Dendritic cell treated with granulocyte-macrophage colony-stimulating factor and Interleukin-4, amounts not matched to agents 40 ng/mL and 50 ng/mL, for 4 days (primary cell): ENCODE data around the gene KIF22.

ENCODE experiments used
- H3K27ac Mint-ChIP-seq: one replicate; pipeline ENCODE4 v1.8.0; 2022; ENCODE audit warnings: mild to moderate bottlenecking, mixed read lengths
- H3K27me3 Mint-ChIP-seq: one replicate; pipeline ENCODE4 v1.8.0; 2022; ENCODE audit warnings: mild to moderate bottlenecking, mixed read lengths
- H3K36me3 Mint-ChIP-seq: one replicate; pipeline ENCODE4 v1.8.0; 2022; ENCODE audit warnings: low read depth, mixed read lengths
- H3K4me1 Mint-ChIP-seq: one replicate; pipeline ENCODE4 v1.8.0; 2022; ENCODE audit warnings: low read depth, mixed read lengths
- H3K4me3 Mint-ChIP-seq: one replicate; pipeline ENCODE4 v1.8.0; 2022; ENCODE audit warnings: mild to moderate bottlenecking, moderate library complexity, mixed read lengths
- H3K9me3 Mint-ChIP-seq: one replicate; pipeline ENCODE4 v1.8.0; 2022; ENCODE audit warnings: mixed read lengths
- intact Hi-C: fragments of 100-400 bp; cut with micrococcal nuclease; formaldehyde crosslinking; loops from one replicate; pipeline ENCODE4 v1.15.0; 2022

The KIF22 gene

DNA sequence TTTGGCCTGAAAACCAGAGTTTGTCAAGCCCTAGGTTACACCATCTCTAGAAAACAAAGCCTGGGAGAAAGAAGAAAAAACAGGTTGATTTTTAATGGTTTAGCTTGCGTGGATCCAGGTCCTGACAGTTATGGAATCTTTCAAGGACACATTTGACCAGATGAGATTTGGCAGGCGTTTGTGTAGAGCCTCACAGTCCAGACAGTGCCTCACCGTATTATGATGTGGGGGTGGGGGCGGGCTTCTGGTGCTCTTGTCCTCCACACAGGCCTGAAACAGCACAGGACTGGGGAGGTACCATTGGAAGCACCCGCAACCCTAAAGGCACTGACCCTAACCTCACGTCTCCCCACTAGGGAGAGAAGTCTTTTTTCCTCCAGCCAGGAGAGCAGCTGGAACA is 49.3 kb downstream of the KIF22 start:
- peaks cover 100% of the 10 kb centered on the region for H3K36me3 Mint-ChIP-seq
- H3K9me3 Mint-ChIP-seq, result no peaks in the 10 kb centered on the region
- peaks cover 10% of the 10 kb centered on the region for H3K4me1 Mint-ChIP-seq
- H3K4me3 Mint-ChIP-seq, result no peak overlapping the region
- no peaks in the 10 kb centered on the region for H3K27me3 Mint-ChIP-seq
- H3K27ac Mint-ChIP-seq, result no peak overlapping the region
- intact Hi-C loops, result no loop called here

DNA sequence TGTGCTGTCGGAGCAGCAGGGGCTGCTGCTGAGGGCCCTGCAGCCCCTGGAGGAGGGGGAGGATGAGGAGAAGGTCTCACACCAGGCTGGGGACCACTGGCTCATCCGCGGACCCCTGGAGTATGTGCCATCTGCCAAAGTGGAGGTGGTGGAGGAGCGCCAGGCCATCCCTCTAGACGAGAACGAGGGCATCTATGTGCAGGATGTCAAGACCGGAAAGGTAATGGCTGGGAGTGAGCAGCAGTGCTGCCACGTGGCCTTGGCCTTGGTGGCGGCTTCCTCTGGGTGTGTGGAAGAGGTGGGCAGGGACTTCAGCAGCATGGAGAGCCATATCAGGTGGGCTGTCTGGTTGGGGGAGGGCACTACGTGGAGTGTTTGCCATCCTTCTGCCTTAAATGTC is 49.7 kb downstream of the KIF22 start:
- Mint-ChIP-seq H3K36me3 (peaks cover 100% of the 10 kb centered on the region), H3K27me3 (no peaks in the 10 kb centered on the region), H3K4me3 (no peak overlapping the region), H3K4me1 (peaks cover 10% of the 10 kb centered on the region), H3K27ac (no peak overlapping the region), H3K9me3 (no peaks in the 10 kb centered on the region)
- intact Hi-C loops, result no loop called here

DNA sequence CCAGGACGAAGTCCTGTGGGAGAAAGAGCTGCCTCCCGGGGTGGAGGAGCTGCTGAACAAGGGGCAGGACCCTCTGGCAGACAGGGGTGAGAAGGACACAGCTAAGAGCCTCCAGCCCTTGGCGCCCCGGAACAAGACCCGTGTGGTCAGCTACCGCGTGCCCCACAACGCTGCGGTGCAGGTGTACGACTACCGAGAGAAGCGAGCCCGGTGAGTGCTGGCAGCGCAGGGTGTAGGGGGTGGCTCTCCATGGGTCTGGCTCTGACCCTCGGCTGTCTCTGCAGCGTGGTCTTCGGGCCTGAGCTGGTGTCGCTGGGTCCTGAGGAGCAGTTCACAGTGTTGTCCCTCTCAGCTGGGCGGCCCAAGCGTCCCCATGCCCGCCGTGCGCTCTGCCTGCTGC is 51.1 kb downstream of the KIF22 start:
- H3K4me3 Mint-ChIP-seq, result no peak overlapping the region
- H3K27me3 Mint-ChIP-seq, result no peaks in the 10 kb centered on the region
- peaks cover 100% of the 10 kb centered on the region for H3K36me3 Mint-ChIP-seq
- no peak overlapping the region for H3K27ac Mint-ChIP-seq
- H3K4me1 Mint-ChIP-seq, result peaks cover 10% of the 10 kb centered on the region
- H3K9me3 Mint-ChIP-seq, result no peaks in the 10 kb centered on the region
- intact Hi-C loops, result no loop called here

GRCh38 chr16:29842732-29843346 is 52.3 kb downstream of the KIF22 start:
- Mint-ChIP-seq H3K27me3 (no peaks in the 10 kb centered on the region), H3K27ac (peak overlapping the region; percentile 52), H3K4me1 (peaks cover 10% of the 10 kb centered on the region), H3K9me3 (no peaks in the 10 kb centered on the region), H3K4me3 (no peak overlapping the region), H3K36me3 (peaks cover 100% of the 10 kb centered on the region)
- intact Hi-C loops, result no loop called here

DNA sequence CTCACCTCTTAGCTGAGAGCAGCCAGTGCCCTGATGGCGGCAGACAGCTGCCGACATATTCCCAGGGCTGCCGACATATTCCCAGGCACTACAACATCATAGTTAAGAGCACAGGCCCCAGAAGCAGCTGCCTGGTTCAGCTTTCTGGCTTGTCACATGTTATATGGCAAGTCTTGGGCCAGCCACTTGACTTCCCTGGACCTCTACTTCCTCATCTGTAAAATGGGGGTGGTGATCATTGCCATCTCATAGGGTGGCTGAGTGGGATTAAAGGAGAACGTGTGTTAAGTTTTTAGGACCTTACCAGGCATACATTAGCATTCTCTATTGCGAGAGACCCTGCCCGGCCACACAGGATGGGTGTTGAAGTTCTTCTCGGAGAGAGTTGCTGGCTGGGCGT is 53.4 kb downstream of the KIF22 start:
- Mint-ChIP-seq H3K27ac (no peak overlapping the region), H3K27me3 (no peaks in the 10 kb centered on the region)
- intact Hi-C loops, result no loop called here

GRCh38 chr16:29844575-29845331 is 54.2 kb downstream of the KIF22 start:
- Mint-ChIP-seq H3K4me1 (peaks cover 10% of the 10 kb centered on the region), H3K4me3 (no peak overlapping the region), H3K36me3 (peaks cover 100% of the 10 kb centered on the region), H3K9me3 (no peaks in the 10 kb centered on the region), H3K27me3 (no peaks in the 10 kb centered on the region), H3K27ac (no peak overlapping the region)
- intact Hi-C loops, result no loop called here

More for the DNA sequence above, 53.4 kb downstream of the KIF22 start:
- Mint-ChIP-seq H3K4me1 (peaks cover 10% of the 10 kb centered on the region), H3K4me3 (no peak overlapping the region), H3K36me3 (peaks cover 100% of the 10 kb centered on the region), H3K9me3 (no peaks in the 10 kb centered on the region)

- intact Hi-C loops, result no loop called here
- Mint-ChIP-seq H3K36me3 (peaks cover 100% of the 10 kb centered on the region), H3K27ac (no peak overlapping the region), H3K4me3 (no peak overlapping the region), H3K4me1 (peaks cover 18% of the 10 kb centered on the region), H3K27me3 (no peaks in the 10 kb centered on the region), H3K9me3 (no peaks in the 10 kb centered on the region)
Measured at GRCh38 chr16:29845656-29846055, 55.1 kb downstream of the KIF22 start.

GRCh38 chr16:29848420-29849297 is 58.1 kb downstream of the KIF22 start:
- H3K9me3 Mint-ChIP-seq, result no peaks in the 10 kb centered on the region
- H3K4me1 Mint-ChIP-seq, result peaks cover 14% of the 10 kb centered on the region
- no peak overlapping the region for H3K4me3 Mint-ChIP-seq
- H3K36me3 Mint-ChIP-seq, result peaks cover 73% of the 10 kb centered on the region
- intact Hi-C loops, result loop anchor here (2.0 kb wide), 1 partner anchor 156 kb away; no protein-coding TSS in a partner anchor
- no peak overlapping the region for H3K27ac Mint-ChIP-seq
- H3K27me3 Mint-ChIP-seq, result no peaks in the 10 kb centered on the region

GRCh38 chr16:29849505-29849904 is 59.0 kb downstream of the KIF22 start:
- no peak overlapping the region for H3K27ac Mint-ChIP-seq
- H3K9me3 Mint-ChIP-seq, result no peaks in the 10 kb centered on the region
- peaks cover 65% of the 10 kb centered on the region for H3K36me3 Mint-ChIP-seq
- H3K4me1 Mint-ChIP-seq, result peaks cover 14% of the 10 kb centered on the region
- intact Hi-C loops, result loop anchor here (2.0 kb wide), 1 partner anchor 157 kb away; no protein-coding TSS in a partner anchor
- no peak overlapping the region for H3K4me3 Mint-ChIP-seq
- no peaks in the 10 kb centered on the region for H3K27me3 Mint-ChIP-seq

DNA sequence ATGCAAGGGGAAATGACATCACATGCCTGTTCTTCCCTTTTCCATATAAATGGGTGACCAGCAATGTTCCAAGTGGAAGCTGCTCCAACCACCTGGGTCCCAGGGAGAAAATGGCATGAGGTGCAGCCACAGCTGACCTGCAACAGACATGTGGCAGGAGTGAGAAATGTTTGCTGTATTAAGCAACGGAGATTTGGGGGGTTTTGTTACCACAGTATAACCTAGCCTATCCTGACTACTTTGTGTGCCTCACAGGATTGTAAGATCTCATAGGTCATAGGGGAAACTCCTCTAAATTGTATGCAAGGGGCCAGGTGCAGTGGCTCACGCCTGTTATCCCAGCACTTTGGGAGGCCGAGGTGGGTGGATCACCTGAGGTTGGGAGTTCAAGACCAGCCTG is 60.4 kb downstream of the KIF22 start:
- Mint-ChIP-seq H3K9me3 (no peaks in the 10 kb centered on the region), H3K27me3 (no peaks in the 10 kb centered on the region), H3K27ac (no peak overlapping the region), H3K4me3 (no peak overlapping the region), H3K36me3 (peaks cover 50% of the 10 kb centered on the region), H3K4me1 (peaks cover 14% of the 10 kb centered on the region)
- intact Hi-C loops, result no loop called here

GRCh38 chr16:29852654-29853053 is 62.1 kb downstream of the KIF22 start:
- Mint-ChIP-seq H3K4me1 (peaks cover 14% of the 10 kb centered on the region), H3K27me3 (no peaks in the 10 kb centered on the region), H3K27ac (no peak overlapping the region), H3K9me3 (no peaks in the 10 kb centered on the region), H3K4me3 (no peak overlapping the region), H3K36me3 (peaks cover 35% of the 10 kb centered on the region)
- intact Hi-C loops, result no loop called here

GRCh38 chr16:29854520-29855100 is 64.1 kb downstream of the KIF22 start:
- intact Hi-C loops, result no loop called here
- peaks cover 35% of the 10 kb centered on the region for H3K36me3 Mint-ChIP-seq
- H3K4me1 Mint-ChIP-seq, result peaks cover 14% of the 10 kb centered on the region
- no peaks in the 10 kb centered on the region for H3K27me3 Mint-ChIP-seq
- peak overlapping the region; percentile 36 for H3K27ac Mint-ChIP-seq
- H3K9me3 Mint-ChIP-seq, result no peaks in the 10 kb centered on the region
- no peak overlapping the region for H3K4me3 Mint-ChIP-seq
